ENCODE data around the gene PSMA1.

DNA sequence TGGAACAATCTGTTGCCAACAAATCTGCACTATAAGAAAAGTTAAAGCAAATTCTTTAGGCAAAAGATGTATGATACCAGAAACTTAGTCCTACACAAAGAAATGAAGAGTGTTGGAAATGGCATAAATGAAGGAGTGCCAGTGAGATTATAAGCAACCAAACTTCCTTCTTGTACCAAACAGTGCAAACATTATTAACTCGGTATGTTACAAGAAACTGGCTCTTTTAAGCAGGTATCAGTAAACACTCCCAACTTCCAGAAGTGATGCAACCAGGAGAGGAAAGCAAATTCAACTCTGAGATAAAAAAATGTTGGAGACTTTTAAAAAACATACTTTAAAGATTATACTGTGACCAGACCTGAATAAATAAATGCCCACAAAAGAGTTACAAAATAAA is 49.1 kb downstream of the PSMA1 start:
- TF ChIP-seq, protein P1, sequence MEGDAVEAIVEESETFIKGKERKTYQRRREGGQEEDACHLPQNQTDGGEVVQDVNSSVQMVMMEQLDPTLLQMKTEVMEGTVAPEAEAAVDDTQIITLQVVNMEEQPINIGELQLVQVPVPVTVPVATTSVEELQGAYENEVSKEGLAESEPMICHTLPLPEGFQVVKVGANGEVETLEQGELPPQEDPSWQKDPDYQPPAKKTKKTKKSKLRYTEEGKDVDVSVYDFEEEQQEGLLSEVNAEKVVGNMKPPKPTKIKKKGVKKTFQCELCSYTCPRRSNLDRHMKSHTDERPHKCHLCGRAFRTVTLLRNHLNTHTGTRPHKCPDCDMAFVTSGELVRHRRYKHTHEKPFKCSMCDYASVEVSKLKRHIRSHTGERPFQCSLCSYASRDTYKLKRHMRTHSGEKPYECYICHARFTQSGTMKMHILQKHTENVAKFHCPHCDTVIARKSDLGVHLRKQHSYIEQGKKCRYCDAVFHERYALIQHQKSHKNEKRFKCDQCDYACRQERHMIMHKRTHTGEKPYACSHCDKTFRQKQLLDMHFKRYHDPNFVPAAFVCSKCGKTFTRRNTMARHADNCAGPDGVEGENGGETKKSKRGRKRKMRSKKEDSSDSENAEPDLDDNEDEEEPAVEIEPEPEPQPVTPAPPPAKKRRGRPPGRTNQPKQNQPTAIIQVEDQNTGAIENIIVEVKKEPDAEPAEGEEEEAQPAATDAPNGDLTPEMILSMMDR (conservative IDR thresholded peaks at IDR 0.05 in 1 of 2, IDR thresholded peaks at IDR 0.05 in 1 of 2; ENCODE audit: low read depth in 1 of 2, low read length in 2 of 2), result no peak
- TF ChIP-seq EZH2 (IDR thresholded peaks at IDR 0.05; ENCODE audit: low read length, missing control alignments), result no peak

All from fibroblast of lung (primary cell).